ENCODE results near the gene ERMAP. TPM values are rescaled to one million over a fixed set of nuclear protein-coding genes. Genes with fewer than 3 reads are reported as not detected.
"Not testable (repeated sequence)": the region's sequence is repeated elsewhere in the genome, so short reads cannot be mapped to it uniquely, and the experiment has no call there.

Gene ERMAP
- total and polyA plus RNA-seq, 2 donors from 2014 or later, result 5.4 to 13.3 TPM

DNA sequence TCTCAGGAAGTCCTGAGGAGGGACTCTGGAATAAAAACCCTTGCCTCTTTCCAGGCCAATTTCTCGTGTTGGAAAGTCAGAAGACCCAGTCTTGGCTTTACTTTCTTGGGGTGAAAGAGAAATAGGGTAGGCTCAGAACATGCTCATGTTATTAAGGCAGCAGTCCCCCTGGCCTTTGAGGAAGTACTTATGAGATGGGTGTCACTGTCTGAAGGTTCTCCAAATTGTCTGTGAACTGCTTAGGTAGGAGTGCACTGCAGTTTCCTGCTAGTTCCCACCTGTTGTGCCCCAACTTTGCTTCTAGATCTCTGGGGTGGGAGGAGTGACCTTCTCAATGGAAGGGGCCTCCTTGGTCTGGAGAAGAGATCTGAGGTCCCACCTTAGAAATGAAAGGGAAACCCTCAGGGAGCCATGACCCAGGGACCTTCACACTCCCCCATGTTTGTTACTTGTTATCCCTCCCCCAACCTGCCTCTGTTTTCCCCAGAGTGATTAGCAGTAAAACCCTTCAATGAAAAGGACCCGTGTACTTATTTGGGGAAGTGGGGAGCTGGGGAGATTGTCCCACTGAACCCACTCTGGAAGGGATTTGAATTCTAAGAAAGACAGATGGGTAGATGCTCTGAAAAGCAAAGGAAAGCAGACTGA is 35.2 kb downstream of the ERMAP start:
- H3K36me3 ChIP-seq (ENCODE audit: control insufficient read depth in 2 of 3, insufficient read depth in 3 of 3, low read length in 3 of 3), result peaks cover 7 to 9% (median 9%) of the 10 kb centered on the region in 3 donors
- H3K4me1 ChIP-seq (ENCODE audit: control insufficient read depth in 2 of 3, insufficient read depth in 2 of 3, low read depth in 1 of 3, low read length in 3 of 3), result peaks cover 0 to 7% (median 6%) of the 10 kb centered on the region in 3 donors
- H3K4me3 ChIP-seq (ENCODE audit: low read length in 3 of 3), result no peak overlapping the region
- H3K27ac ChIP-seq (ENCODE audit: low read depth in 2 of 2, low read length in 2 of 2), result no peak overlapping the region
- FAIRE-seq, result no peak
- TF ChIP-seq, protein P1, sequence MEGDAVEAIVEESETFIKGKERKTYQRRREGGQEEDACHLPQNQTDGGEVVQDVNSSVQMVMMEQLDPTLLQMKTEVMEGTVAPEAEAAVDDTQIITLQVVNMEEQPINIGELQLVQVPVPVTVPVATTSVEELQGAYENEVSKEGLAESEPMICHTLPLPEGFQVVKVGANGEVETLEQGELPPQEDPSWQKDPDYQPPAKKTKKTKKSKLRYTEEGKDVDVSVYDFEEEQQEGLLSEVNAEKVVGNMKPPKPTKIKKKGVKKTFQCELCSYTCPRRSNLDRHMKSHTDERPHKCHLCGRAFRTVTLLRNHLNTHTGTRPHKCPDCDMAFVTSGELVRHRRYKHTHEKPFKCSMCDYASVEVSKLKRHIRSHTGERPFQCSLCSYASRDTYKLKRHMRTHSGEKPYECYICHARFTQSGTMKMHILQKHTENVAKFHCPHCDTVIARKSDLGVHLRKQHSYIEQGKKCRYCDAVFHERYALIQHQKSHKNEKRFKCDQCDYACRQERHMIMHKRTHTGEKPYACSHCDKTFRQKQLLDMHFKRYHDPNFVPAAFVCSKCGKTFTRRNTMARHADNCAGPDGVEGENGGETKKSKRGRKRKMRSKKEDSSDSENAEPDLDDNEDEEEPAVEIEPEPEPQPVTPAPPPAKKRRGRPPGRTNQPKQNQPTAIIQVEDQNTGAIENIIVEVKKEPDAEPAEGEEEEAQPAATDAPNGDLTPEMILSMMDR (IDR thresholded peaks at IDR 0.05; ENCODE audit: borderline replicate concordance, extremely low read depth, insufficient read depth), result no peak
- no peak overlapping the region for H3K9ac ChIP-seq (ENCODE audit: low read length in 3 of 3)
- H3K9me3 ChIP-seq (ENCODE audit: control insufficient read depth in 2 of 3, insufficient read depth in 1 of 3, low read length in 3 of 3), result no peaks in the 10 kb centered on the region
- DNase-seq, result no peak
- intact Hi-C loops (cut with DNase I), result no loop called here
- H3K27me3 ChIP-seq (ENCODE audit: control insufficient read depth, insufficient read depth, low read length), result no peaks in the 10 kb centered on the region

DNA sequence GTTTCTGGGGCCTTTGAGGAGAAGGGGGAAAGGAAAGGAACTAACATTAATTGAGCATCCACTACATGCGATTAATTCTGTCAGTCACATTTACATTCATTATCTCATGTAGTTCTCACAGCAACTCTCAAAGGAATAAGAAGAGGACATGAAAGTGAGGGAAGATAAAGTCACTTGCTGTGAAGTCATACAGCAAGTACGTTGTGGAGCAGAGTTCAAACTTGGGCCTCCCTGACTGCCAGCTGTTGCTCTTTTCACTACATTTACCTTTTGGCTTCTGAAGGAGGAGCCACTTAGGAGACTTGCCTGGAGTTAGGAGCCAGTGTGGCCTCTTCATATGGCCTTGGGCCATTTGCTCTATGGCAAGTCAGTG is 35.7 kb downstream of the ERMAP start:
- DNase-seq, result no peak
- no peak overlapping the region for H3K4me3 ChIP-seq (ENCODE audit: low read length in 3 of 3)
- H3K9me3 ChIP-seq (ENCODE audit: control insufficient read depth in 2 of 3, insufficient read depth in 1 of 3, low read length in 3 of 3), result no peaks in the 10 kb centered on the region
- H3K27me3 ChIP-seq (ENCODE audit: control insufficient read depth, insufficient read depth, low read length), result no peaks in the 10 kb centered on the region
- H3K9ac ChIP-seq (ENCODE audit: low read length in 3 of 3), result no peak overlapping the region
- peaks cover 0 to 3% (median 3%) of the 10 kb centered on the region in 3 donors for H3K4me1 ChIP-seq (ENCODE audit: control insufficient read depth in 2 of 3, insufficient read depth in 2 of 3, low read depth in 1 of 3, low read length in 3 of 3)
- FAIRE-seq, result no peak
- intact Hi-C loops (cut with DNase I), result no loop called here
- peaks cover 7 to 9% (median 9%) of the 10 kb centered on the region in 3 donors for H3K36me3 ChIP-seq (ENCODE audit: control insufficient read depth in 2 of 3, insufficient read depth in 3 of 3, low read length in 3 of 3)
- H3K27ac ChIP-seq (ENCODE audit: low read depth in 2 of 2, low read length in 2 of 2), result no peak overlapping the region
- TF ChIP-seq, protein P1 (IDR thresholded peaks at IDR 0.05; ENCODE audit: borderline replicate concordance, extremely low read depth, insufficient read depth), result no peak

DNA sequence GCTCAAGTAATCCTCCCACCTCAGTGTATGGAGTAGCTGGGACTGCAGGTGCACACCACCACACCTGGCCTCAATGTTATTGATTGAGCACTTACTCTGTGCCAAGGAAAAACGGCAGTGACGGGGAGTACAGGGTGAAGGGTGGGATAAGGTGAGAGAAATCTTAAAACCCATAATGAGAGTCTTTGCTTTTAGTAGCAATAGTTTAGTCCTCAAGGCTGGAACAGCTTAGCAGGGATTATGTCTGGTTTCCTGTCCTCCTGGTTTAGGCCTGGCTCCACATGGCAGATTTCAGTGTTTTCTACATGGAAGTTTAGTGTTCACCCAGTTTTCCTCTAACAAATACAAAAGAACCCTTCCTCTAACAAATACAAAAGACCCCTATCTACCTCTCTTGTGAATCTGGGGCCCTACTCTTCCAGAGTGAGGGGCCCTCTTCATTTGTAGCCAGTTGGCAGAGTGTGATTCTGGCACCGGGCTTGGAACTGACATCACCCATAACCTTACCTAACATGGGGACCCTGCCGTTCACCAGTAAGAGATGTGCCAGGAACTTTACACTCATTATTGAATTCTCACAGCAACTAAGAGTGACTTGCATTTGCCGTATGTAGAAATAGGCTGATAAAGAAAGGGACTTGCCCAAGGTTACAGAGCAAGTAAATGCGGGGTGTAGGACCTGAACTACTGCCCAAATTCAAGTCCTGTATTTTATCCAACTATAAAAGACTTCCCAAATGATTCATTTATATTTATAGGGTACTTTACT is 36.4 kb downstream of the ERMAP start:
- no peak overlapping the region for H3K4me3 ChIP-seq (ENCODE audit: low read length in 3 of 3)
- DNase-seq, result no peak
- intact Hi-C loops (cut with DNase I), result no loop called here
- peaks cover 7 to 9% (median 9%) of the 10 kb centered on the region in 3 donors for H3K36me3 ChIP-seq (ENCODE audit: control insufficient read depth in 2 of 3, insufficient read depth in 3 of 3, low read length in 3 of 3)
- no peak overlapping the region for H3K9ac ChIP-seq (ENCODE audit: low read length in 3 of 3)
- no peaks in the 10 kb centered on the region for H3K9me3 ChIP-seq (ENCODE audit: control insufficient read depth in 2 of 3, insufficient read depth in 1 of 3, low read length in 3 of 3)
- H3K27ac ChIP-seq (ENCODE audit: low read depth in 2 of 2, low read length in 2 of 2), result no peak overlapping the region
- FAIRE-seq, result no peak
- H3K4me1 ChIP-seq (ENCODE audit: control insufficient read depth in 2 of 3, insufficient read depth in 2 of 3, low read depth in 1 of 3, low read length in 3 of 3), result no peaks in the 10 kb centered on the region
- H3K27me3 ChIP-seq (ENCODE audit: control insufficient read depth, insufficient read depth, low read length), result no peaks in the 10 kb centered on the region
- TF ChIP-seq, protein P1 (IDR thresholded peaks at IDR 0.05; ENCODE audit: borderline replicate concordance, extremely low read depth, insufficient read depth), result no peak

DNA sequence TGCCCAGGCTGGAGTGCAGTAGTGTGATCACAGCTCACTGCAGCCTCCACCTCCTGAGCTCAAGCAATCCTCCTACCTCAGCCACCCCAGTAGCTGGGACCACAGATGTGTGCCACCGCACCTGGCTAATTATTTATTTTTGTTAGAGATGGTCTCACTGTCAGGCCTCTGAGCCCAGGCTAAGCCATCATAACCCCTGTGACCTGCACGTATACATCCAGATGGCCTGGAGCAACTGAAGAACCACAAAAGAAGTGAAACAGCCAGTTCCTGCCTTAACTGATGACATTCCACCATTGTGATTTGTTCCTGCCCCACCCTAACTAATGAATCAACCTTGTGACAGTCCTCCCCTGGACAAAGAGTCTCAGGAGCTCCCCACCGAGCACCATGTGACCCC is 39.6 kb downstream of the ERMAP start:
- H3K4me1 ChIP-seq (ENCODE audit: control insufficient read depth in 2 of 3, insufficient read depth in 2 of 3, low read depth in 1 of 3, low read length in 3 of 3); H3K36me3 ChIP-seq (ENCODE audit: control insufficient read depth in 2 of 3, insufficient read depth in 3 of 3, low read length in 3 of 3); FAIRE-seq; DNase-seq; H3K27ac ChIP-seq (ENCODE audit: low read depth in 2 of 2, low read length in 2 of 2); H3K27me3 ChIP-seq (ENCODE audit: control insufficient read depth, insufficient read depth, low read length); H3K9ac ChIP-seq (ENCODE audit: low read length in 3 of 3); H3K9me3 ChIP-seq (ENCODE audit: control insufficient read depth in 2 of 3, insufficient read depth in 1 of 3, low read length in 3 of 3); H3K4me3 ChIP-seq (ENCODE audit: low read length in 3 of 3); intact Hi-C loops (cut with DNase I): not testable (repeated sequence)

DNA sequence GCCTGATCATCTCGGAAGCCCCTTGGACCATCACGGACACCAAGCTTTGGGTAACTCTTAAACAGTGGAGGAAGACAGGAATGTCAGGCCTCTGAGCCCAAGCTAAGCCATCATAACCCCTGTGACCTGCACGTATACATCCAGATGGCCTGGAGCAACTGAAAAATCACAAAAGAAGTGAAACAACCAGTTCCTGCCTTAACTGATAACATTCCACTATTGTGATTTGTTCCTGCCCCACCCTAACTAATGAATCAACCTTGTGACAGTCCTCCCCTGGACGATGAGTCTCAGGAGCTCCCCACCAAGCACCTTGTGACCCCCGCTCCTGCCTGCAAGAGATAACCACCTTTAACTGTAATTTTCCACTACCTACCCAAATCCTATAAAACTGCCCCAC is 42.4 kb downstream of the ERMAP start:
- H3K9ac ChIP-seq (ENCODE audit: low read length in 3 of 3); intact Hi-C loops (cut with DNase I): not testable (repeated sequence)

More for the DNA sequence above, 42.4 kb downstream of the ERMAP start:
- not testable (repeated sequence) for H3K4me3 ChIP-seq (ENCODE audit: low read length in 3 of 3); H3K9me3 ChIP-seq (ENCODE audit: control insufficient read depth in 2 of 3, insufficient read depth in 1 of 3, low read length in 3 of 3); H3K4me1 ChIP-seq (ENCODE audit: control insufficient read depth in 2 of 3, insufficient read depth in 2 of 3, low read depth in 1 of 3, low read length in 3 of 3); H3K27me3 ChIP-seq (ENCODE audit: control insufficient read depth, insufficient read depth, low read length); H3K27ac ChIP-seq (ENCODE audit: low read depth in 2 of 2, low read length in 2 of 2); FAIRE-seq; DNase-seq; H3K36me3 ChIP-seq (ENCODE audit: control insufficient read depth in 2 of 3, insufficient read depth in 3 of 3, low read length in 3 of 3)
